K562 (cell line): Measurements from ENCODE around the gene CS. TPM values are rescaled to one million over a fixed set of nuclear protein-coding genes. Genes with fewer than 3 reads are reported as not detected.
A peak's percentile ranks its signal among the peaks of the same experiment; 100 is the strongest.

ENCODE experiments used
- BCOR ChIP-seq: fragments of 450-650 bp; IDR thresholded peaks from 2 replicates; pipeline ENCODE4 v1.6.1; 2016
- CHD2 ChIP-seq: IDR thresholded peaks from 2 replicates; pipeline ENCODE4 v1.6.1; 2011; ENCODE audit warnings: low read depth, low read length
- DLX4 ChIP-seq: fragments of 250-450 bp; sonication (Bioruptor Pico); IDR thresholded peaks from 2 replicates; pipeline ENCODE4 v1.6.1; 2021; ENCODE audit warnings: mild to moderate bottlenecking
- E2F1 ChIP-seq: sonication (generic); formaldehyde crosslinking; IDR thresholded peaks from 2 replicates; pipeline ENCODE4 v1.8.1; 2023; ENCODE audit warnings: mild to moderate bottlenecking, missing genetic modification reagents, moderate library complexity
- E2F5 ChIP-seq: sonication (generic); formaldehyde crosslinking; IDR thresholded peaks from 2 replicates; pipeline ENCODE4 v1.8.0; 2022; ENCODE audit warnings: mild to moderate bottlenecking, missing genetic modification reagents
- FOXK2 ChIP-seq, 2 experiments: fragments of 450-650 bp; IDR thresholded peaks in 1 of 2; conservative IDR thresholded peaks in 1 of 2; 2 replicates each; pipeline ENCODE4 v1.6.1; 2016; ENCODE audit warnings: low read depth in 2 of 2, mild to moderate bottlenecking in 1 of 2
- GABPB2 ChIP-seq: fragments of 250-450 bp; sonication (Bioruptor Pico); conservative IDR thresholded peaks from 2 replicates; pipeline ENCODE4 v1.5.1; 2021; ENCODE audit warnings: mild to moderate bottlenecking
- ILF3 ChIP-seq: fragments of 450-650 bp; IDR thresholded peaks from 2 replicates; pipeline ENCODE4 v1.6.1; 2018; ENCODE audit warnings: antibody characterized with exemption, mild to moderate bottlenecking, moderate library complexity, borderline replicate concordance
- KLF13 ChIP-seq: fragments of 450-650 bp; IDR thresholded peaks from 2 replicates; pipeline ENCODE4 v1.6.1; 2016; ENCODE audit warnings: missing genetic modification characterization, low read depth, mild to moderate bottlenecking, missing compliant biosample characterization, moderate library complexity, borderline replicate concordance
- NR2F6 ChIP-seq: fragments of 450-650 bp; formaldehyde crosslinking; IDR thresholded peaks from 2 replicates; pipeline ENCODE4 v1.4.0; 2020; ENCODE audit warnings: mild to moderate bottlenecking
- RCOR1 ChIP-seq, 2 experiments: IDR thresholded peaks; 2 replicates each; pipeline ENCODE4 v1.6.1; 2012; ENCODE audit warnings: low read depth in 2 of 2, low read length in 2 of 2, borderline replicate concordance in 1 of 2, improper control_type of control experiment in 1 of 2
- RUNX1 ChIP-seq: sonication (generic); IDR thresholded peaks from 2 replicates; pipeline ENCODE4 v1.6.1; 2016; ENCODE audit warnings: antibody characterized with exemption, low read depth
- SMAD2 ChIP-seq: fragments of 150-350 bp; IDR thresholded peaks from 2 replicates; pipeline ENCODE4 v1.6.1; 2014; ENCODE audit warnings: low read depth, mild to moderate bottlenecking, low read length
- SOX6 ChIP-seq: fragments of 450-650 bp; IDR thresholded peaks from 2 replicates; pipeline ENCODE4 v1.6.1; 2014; ENCODE audit warnings: mild to moderate bottlenecking
- TEAD1 ChIP-seq, 2 experiments: fragments of 450-650 bp in 1 of 2; sonication (generic) in 1 of 2; formaldehyde crosslinking; IDR thresholded peaks; 2 replicates each; pipeline versions ENCODE4 v1.4.0 to v1.8.0; 2020 to 2022; ENCODE audit warnings: mild to moderate bottlenecking in 2 of 2, missing genetic modification reagents in 1 of 2
- TFE3 ChIP-seq: fragments of 450-650 bp; formaldehyde crosslinking; IDR thresholded peaks from 2 replicates; pipeline ENCODE4 v1.4.0; 2020; ENCODE audit warnings: mild to moderate bottlenecking, mixed read lengths
- TOE1 ChIP-seq, 2 experiments: fragments of 450-650 bp in 1 of 2; sonication (generic) in 1 of 2; formaldehyde crosslinking in 1 of 2; IDR thresholded peaks; 2 replicates each; pipeline versions ENCODE4 v1.7.1 to v1.8.0; 2016 to 2022; ENCODE audit warnings: borderline replicate concordance in 2 of 2, mild to moderate bottlenecking in 2 of 2, antibody characterized with exemption in 1 of 2, inconsistent platforms in 1 of 2, low read depth in 1 of 2, missing genetic modification reagents in 1 of 2, moderate library complexity in 1 of 2
- ZBTB49 ChIP-seq: sonication (generic); formaldehyde crosslinking; IDR thresholded peaks from 2 replicates; pipeline ENCODE4 v1.8.0; 2022; ENCODE audit warnings: missing genetic modification reagents, mild to moderate bottlenecking, borderline replicate concordance
- ZNF263 ChIP-seq: sonication (generic); formaldehyde crosslinking; IDR thresholded peaks from 2 replicates; pipeline ENCODE4 v1.8.0; 2022; ENCODE audit warnings: mild to moderate bottlenecking, missing genetic modification reagents, borderline replicate concordance
- ZNF507 ChIP-seq: conservative IDR thresholded peaks from 2 replicates; pipeline ENCODE4 v1.6.1; 2017; ENCODE audit warnings: missing genetic modification characterization, missing compliant biosample characterization
- polyA plus RNA-seq, 8 experiments: library from polyadenylated mRNA; depleted of rRNA in 4 of 8; stranded (reverse) in 5 of 8; unstranded in 3 of 8; fragments of >200 nt; fragmentation: Nextera tagmentation in 2 of 8; fragmentation: Illumina TruSeq in 1 of 8; extraction: Ambion mirVana in 2 of 8; extraction: Trizol in 1 of 8; gene quantifications; 2 replicates each; pipeline versions ENCODE4 v1.2.1 to v1.2.3, GENCODE V29; 2011 to 2014; ENCODE audit warnings: inconsistent platforms in 1 of 8, missing spikeins in 1 of 8
- total RNA-seq, 7 experiments: library from RNA; depleted of rRNA in 6 of 7; stranded (reverse); fragments of >200 nt in 6 of 7; fragmentation: Illumina TruSeq in 2 of 7; extraction: Trizol in 2 of 7; gene quantifications; 2 replicates each; pipeline versions ENCODE4 v1.2.1 to v1.2.3, GENCODE V29; 2011 to 2021; ENCODE audit warnings: low replicate concordance in 1 of 7

The CS gene
- total and polyA plus RNA-seq, 9 of the 15 experiments (the other 6 are each of a cell fraction or from before 2014, with no cell fraction given): 99.9 to 390 (median 149) TPM

- TF ChIP-seq E2F5 (CRISPR knock-in tag) (no peak), TOE1 (IDR thresholded peaks at IDR 0.05; ENCODE audit: borderline replicate concordance) (no peak; the same call in 1 of the 2 replicates), TOE1 (CRISPR knock-in tag; IDR thresholded peaks at IDR 0.05; ENCODE audit: borderline replicate concordance, low read depth) (no peak), ZNF507 (tag) (no peak), RCOR1 (IDR thresholded peaks at IDR 0.05; ENCODE audit: borderline replicate concordance in 1 of 2, low read depth in 2 of 2, low read length in 2 of 2) (peak; percentile 68 to 73; a peak in 2 of 4 replicates), FOXK2 (conservative IDR thresholded peaks at IDR 0.05 in 1 of 2, IDR thresholded peaks at IDR 0.05 in 1 of 2; ENCODE audit: low read depth in 2 of 2) (0 out of 4 replicates have a peak, but pooled peaks of 1 of the 2 experiments have one; percentile 25), ZBTB49 (CRISPR knock-in tag) (0 out of 2 replicates have a peak, but pooled peaks have one; percentile 60), CHD2 (no peak), TFE3 (CRISPR knock-in tag) (no peak), ZNF263 (no peak), E2F1 (CRISPR knock-in tag) (peak; percentile 77; the same call in 1 of the 2 replicates), RUNX1 (no peak), NR2F6 (no peak), BCOR (peak; percentile 82), SOX6 (peak; percentile 49), SMAD2 (no peak), DLX4 (CRISPR knock-in tag) (no peak; the same call in 1 of the 2 replicates), GABPB2 (CRISPR knock-in tag) (no peak), KLF13 (no peak), ILF3 (no peak), TEAD1 (CRISPR knock-in tag; IDR thresholded peaks at IDR 0.05) (peak in 1 of 2 experiments; percentile 79; a peak in 1 of 4 replicates)
These were observed 724 bp upstream of the CS start (continued) for GRCh38 chr12:56300644-56301464.
